Erythroblast (primary cell): ENCODE results near the gene ANKFN1.

Source experiments
- GATA1 ChIP-seq: IDR thresholded peaks from 2 replicates; pipeline ENCODE4 v1.6.1; 2011; ENCODE audit warnings: low read depth, mild to moderate bottlenecking, control low read depth, low read length, moderate library complexity
- POLR2A ChIP-seq: IDR thresholded peaks from 2 replicates; pipeline ENCODE4 v1.6.1; 2011; ENCODE audit warnings: mild to moderate bottlenecking, low read length

DNA sequence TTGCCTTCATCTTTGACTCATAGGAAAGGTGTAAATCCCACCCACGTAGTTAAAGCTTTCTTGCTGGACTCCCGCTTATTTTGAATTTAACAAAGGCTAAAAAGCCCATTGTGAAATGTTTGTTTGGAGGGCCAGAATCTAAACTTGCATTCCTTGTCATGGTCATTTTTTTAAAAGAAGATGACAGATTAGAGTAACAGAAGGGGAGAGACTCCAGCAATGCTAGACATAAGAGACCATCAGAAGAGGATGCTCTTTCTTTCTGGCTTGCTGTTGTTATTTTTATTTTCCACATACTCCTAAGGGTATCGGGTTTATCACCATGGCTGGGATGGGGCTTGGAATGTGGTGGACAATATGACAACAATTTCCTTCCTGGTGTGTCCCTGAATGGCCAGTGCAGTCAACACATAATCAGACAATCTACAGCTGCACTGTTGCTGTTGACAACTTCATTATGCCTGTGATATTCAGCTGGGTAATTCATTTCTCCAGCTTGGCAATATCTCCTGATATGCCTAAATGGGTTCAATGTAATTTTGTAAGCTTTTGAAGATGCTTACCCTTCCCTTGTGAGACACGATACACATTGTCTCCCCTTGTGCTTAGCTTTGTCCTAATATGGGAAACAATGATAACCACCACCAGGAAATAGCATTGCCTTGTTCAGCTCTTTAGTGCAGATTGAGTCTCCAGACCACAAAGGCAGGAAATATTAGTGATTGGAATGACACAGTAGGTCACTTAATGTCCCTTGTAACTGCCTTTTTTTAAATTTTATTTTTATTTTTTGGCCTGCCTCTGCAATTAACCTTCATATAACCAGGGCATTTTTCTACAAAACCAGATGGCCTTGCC lies 164.3 kb downstream of the ANKFN1 start:
- no peak for TF ChIP-seq POLR2A
- no peak for TF ChIP-seq GATA1
